Lung (tissue), 12 donors: ENCODE results near the gene RNASE8. TPM values are rescaled to one million over a fixed set of nuclear protein-coding genes. Genes with fewer than 3 reads are reported as not detected.

Source experiments
- ATAC-seq: fragments of 200-7000 bp; cut with Tn5 transposase; one replicate; pipeline ENCODE4 v1.9.1; 2020; ENCODE audit warnings: moderate number of reproducible peaks; ENCODE audit not compliant: insufficient read depth, low FRiP score
- DNase-seq, 3 donors: peaks; one replicate each; pipeline ENCODE4 v3.0.0-alpha.2; 2013 to 2017
- H3K27ac ChIP-seq, 2 donors: one replicate each; pipeline ENCODE4 v1.5.1; 2013; ENCODE audit warnings: mild to moderate bottlenecking in 2 of 2, moderate library complexity in 2 of 2, control low read depth in 1 of 2, inconsistent platforms in 1 of 2, low read depth in 1 of 2, low read length in 1 of 2
- H3K27me3 ChIP-seq, 3 donors: one replicate each; pipeline ENCODE4 v1.5.1; 2013; ENCODE audit warnings: low read length in 2 of 3; ENCODE audit not compliant: control insufficient read depth in 3 of 3, insufficient read depth in 3 of 3
- H3K36me3 ChIP-seq, 4 donors: one replicate each; pipeline ENCODE4 v1.5.1; 2013; ENCODE audit warnings: low read length in 4 of 4, mild to moderate bottlenecking in 1 of 4, moderate library complexity in 1 of 4; ENCODE audit not compliant: control insufficient read depth in 4 of 4, insufficient read depth in 4 of 4
- H3K4me1 ChIP-seq, 5 donors: one replicate each; pipeline ENCODE4 v1.5.1; 2013; ENCODE audit warnings: low read length in 5 of 5, mild to moderate bottlenecking in 2 of 5, moderate library complexity in 1 of 5; ENCODE audit not compliant: control insufficient read depth in 5 of 5, insufficient read depth in 5 of 5
- H3K4me3 ChIP-seq: one replicate; pipeline ENCODE4 v1.5.1; 2013; ENCODE audit warnings: mild to moderate bottlenecking, control low read depth, moderate library complexity
- H3K9ac ChIP-seq, 2 donors: one replicate each; pipeline ENCODE4 v1.5.1; 2013; ENCODE audit warnings: low read length in 2 of 2, control low read depth in 1 of 2; ENCODE audit not compliant: insufficient read depth in 1 of 2
- H3K9me3 ChIP-seq, 4 donors: one replicate each; pipeline ENCODE4 v1.5.1; 2013; ENCODE audit warnings: low read length in 3 of 4, mild to moderate bottlenecking in 1 of 4, moderate library complexity in 1 of 4; ENCODE audit not compliant: control insufficient read depth in 4 of 4, insufficient read depth in 3 of 4
- WGBS, 2 donors: extraction: QIAGEN DNeasy Blood & Tissue Kit; methylation state at CpG; one replicate each; pipeline ENCODE4 v1.1.7; 2013; 5-methylcytosine and 5-hydroxymethylcytosine counted together
- polyA plus RNA-seq, 2 donors: library from polyadenylated mRNA; stranded (reverse); fragments of 200-250 nt; gene quantifications; one replicate each; pipeline ENCODE4 v1.2.1, GENCODE V29; 2013
- total RNA-seq, 2 donors: library from RNA; depleted of rRNA in 1 of 2; stranded (reverse); fragments of >200 nt in 1 of 2; gene quantifications; one replicate each; pipeline ENCODE4 v1.2.1, GENCODE V29; 2014 to 2021
- TF ChIP-seq, protein P1 (sequence below): IDR thresholded peaks from 2 replicates; pipeline ENCODE4 v1.5.1; 2012; ENCODE audit warnings: mild to moderate bottlenecking; ENCODE audit errors: control extremely low read depth, extremely low read depth
- donor health status: control.
- donor health status: control.
- donor health status: Bipolar disorder and iron deficiency.
- donor health status: healthy.
- donor health status: DM: yes; HTN: yes; CAD: no.

Gene RNASE8
- total and polyA plus RNA-seq, 4 donors: not detected

DNA sequence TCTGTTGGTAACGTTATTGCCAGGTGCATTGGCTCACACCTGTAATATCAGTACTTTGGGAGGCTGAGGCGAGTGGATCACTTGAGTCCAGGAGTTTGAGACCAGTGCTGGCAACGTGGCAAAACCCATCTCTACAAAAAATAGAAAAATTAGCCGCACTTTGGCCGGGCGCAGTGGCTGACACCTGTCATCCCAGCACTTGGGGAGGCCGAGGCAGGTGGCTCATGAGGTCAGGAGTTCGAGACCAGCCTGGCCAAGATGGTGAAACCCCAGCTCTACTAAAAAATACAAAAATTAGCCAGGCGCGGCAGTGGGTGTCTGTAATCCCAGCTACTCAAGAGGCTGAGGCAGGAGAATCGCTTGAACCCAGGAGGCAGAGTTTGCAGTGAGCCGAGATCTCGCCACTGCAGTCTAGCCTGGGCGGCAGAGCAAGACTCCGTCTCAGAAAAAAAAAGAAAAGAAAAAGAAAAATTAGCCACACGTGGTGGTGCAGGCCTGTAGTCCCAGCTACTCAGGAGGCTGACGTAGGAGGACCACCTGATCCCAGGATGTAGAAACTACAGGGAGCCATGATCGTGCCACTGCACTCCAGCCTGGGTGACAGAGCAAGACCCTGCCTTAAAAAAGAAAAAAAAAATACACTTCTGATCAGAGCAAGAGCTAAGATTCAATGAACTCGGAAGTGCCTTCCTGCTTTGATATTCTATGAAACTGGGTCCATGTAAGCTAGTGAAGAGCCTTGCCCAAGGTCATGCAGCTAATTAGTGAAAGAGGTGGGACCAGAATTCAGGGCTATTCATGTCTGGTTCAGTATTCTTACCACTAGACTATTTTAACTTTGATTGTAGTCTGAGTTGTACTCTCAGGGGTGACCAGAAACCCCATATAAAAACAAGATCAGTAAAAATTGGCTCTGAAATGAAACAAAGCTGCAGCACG lies 4.2 kb upstream of the RNASE8 start:
- TF ChIP-seq, protein P1, sequence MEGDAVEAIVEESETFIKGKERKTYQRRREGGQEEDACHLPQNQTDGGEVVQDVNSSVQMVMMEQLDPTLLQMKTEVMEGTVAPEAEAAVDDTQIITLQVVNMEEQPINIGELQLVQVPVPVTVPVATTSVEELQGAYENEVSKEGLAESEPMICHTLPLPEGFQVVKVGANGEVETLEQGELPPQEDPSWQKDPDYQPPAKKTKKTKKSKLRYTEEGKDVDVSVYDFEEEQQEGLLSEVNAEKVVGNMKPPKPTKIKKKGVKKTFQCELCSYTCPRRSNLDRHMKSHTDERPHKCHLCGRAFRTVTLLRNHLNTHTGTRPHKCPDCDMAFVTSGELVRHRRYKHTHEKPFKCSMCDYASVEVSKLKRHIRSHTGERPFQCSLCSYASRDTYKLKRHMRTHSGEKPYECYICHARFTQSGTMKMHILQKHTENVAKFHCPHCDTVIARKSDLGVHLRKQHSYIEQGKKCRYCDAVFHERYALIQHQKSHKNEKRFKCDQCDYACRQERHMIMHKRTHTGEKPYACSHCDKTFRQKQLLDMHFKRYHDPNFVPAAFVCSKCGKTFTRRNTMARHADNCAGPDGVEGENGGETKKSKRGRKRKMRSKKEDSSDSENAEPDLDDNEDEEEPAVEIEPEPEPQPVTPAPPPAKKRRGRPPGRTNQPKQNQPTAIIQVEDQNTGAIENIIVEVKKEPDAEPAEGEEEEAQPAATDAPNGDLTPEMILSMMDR: no peak
- 91 to 95% methylated on average over 20 of the region's 20 CpGs for WGBS, 2 donors
- DNase-seq (no peak), ATAC-seq (no peak)
- H3K4me1 ChIP-seq: peaks cover 0 to 5% (median 0%) of the 10 kb centered on the region in 5 donors
- H3K4me3 ChIP-seq: no peak overlapping the region
- no peak overlapping the region for H3K9ac ChIP-seq
- H3K36me3 ChIP-seq: no peaks in the 10 kb centered on the region
- no peaks in the 10 kb centered on the region for H3K9me3 ChIP-seq
- no peaks in the 10 kb centered on the region for H3K27me3 ChIP-seq
- H3K27ac ChIP-seq: no peak overlapping the region

- H3K9me3 ChIP-seq: no peaks in the 10 kb centered on the region
- DNase-seq (no peak), ATAC-seq (no peak)
- peaks cover 0 to 5% (median 0%) of the 10 kb centered on the region in 5 donors for H3K4me1 ChIP-seq
- H3K36me3 ChIP-seq: no peaks in the 10 kb centered on the region
- H3K9ac ChIP-seq: no peak overlapping the region
- H3K27me3 ChIP-seq: no peaks in the 10 kb centered on the region
- no peak overlapping the region for H3K4me3 ChIP-seq
- TF ChIP-seq, protein P1: no peak
- H3K27ac ChIP-seq: no peak overlapping the region
- WGBS, 2 donors: 55 to 72% methylated on average over 3 of the region's 3 CpGs
These were observed 3.4 kb upstream of the RNASE8 start for GRCh38 chr14:21054123-21054767.

DNA sequence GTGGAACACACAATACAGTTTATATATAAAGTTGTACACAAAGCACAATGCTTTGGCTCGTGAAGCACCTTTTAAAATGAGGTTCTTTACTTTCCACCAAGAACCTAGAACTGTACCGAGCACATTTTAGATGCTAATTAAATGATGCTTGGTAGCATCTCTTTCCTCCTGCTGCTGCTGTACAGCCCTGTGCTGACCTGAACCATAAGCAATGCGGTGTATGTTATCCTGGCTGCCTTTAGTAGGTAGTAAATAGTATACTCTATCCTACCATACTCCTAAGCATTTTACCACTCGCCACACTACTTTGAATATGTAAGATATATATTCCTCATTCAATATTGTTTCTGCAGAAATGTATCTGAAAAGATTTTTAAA lies 2.9 kb upstream of the RNASE8 start:
- TF ChIP-seq, protein P1: no peak
- H3K9me3 ChIP-seq: no peaks in the 10 kb centered on the region
- ATAC-seq (no peak), DNase-seq (no peak)
- no peaks in the 10 kb centered on the region for H3K36me3 ChIP-seq
- no peaks in the 10 kb centered on the region for H3K27me3 ChIP-seq
- H3K4me3 ChIP-seq: no peak overlapping the region
- 68 to 70% methylated on average over 4 of the region's 4 CpGs for WGBS, 2 donors
- H3K4me1 ChIP-seq: peaks cover 0 to 5% (median 0%) of the 10 kb centered on the region in 5 donors
- no peak overlapping the region for H3K27ac ChIP-seq
- no peak overlapping the region for H3K9ac ChIP-seq
